GM12801 (cell line): Measurements from ENCODE around the gene ACP6.

Experiments used
- TF ChIP-seq, protein P1 (sequence below): IDR thresholded peaks from one replicate; pipeline ENCODE4 v1.5.1; 2011; ENCODE audit warnings: control low read depth; ENCODE audit not compliant: insufficient read length; ENCODE audit errors: extremely low read depth

The ACP6 gene

GRCh38 chr1:147608596-147608995 lies 61.7 kb downstream of the ACP6 start:
- TF ChIP-seq, protein P1, sequence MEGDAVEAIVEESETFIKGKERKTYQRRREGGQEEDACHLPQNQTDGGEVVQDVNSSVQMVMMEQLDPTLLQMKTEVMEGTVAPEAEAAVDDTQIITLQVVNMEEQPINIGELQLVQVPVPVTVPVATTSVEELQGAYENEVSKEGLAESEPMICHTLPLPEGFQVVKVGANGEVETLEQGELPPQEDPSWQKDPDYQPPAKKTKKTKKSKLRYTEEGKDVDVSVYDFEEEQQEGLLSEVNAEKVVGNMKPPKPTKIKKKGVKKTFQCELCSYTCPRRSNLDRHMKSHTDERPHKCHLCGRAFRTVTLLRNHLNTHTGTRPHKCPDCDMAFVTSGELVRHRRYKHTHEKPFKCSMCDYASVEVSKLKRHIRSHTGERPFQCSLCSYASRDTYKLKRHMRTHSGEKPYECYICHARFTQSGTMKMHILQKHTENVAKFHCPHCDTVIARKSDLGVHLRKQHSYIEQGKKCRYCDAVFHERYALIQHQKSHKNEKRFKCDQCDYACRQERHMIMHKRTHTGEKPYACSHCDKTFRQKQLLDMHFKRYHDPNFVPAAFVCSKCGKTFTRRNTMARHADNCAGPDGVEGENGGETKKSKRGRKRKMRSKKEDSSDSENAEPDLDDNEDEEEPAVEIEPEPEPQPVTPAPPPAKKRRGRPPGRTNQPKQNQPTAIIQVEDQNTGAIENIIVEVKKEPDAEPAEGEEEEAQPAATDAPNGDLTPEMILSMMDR, result no peak

DNA sequence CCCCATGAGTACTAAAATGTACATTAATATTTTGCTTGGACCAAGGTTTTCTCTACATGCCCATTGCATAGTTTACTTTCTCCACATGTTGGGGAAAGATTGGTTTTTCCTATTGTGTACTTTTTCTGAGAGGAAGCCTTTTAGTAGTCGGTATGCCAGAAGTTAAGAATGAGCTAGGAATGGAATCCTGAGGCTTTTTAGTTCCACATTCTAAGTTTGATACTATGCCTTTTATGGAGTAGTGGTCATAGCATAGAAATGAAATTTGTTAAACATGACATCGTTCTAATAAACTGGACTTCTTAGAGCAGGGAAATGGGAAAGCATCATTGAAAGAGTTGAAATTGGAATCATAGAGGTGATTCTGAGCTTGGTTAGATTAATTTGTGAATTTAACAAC lies 64.7 kb downstream of the ACP6 start:
- TF ChIP-seq, protein P1, result no peak

- TF ChIP-seq, protein P1, result no peak
Observed at GRCh38 chr1:147603986-147604385, 66.3 kb downstream of the ACP6 start.

DNA sequence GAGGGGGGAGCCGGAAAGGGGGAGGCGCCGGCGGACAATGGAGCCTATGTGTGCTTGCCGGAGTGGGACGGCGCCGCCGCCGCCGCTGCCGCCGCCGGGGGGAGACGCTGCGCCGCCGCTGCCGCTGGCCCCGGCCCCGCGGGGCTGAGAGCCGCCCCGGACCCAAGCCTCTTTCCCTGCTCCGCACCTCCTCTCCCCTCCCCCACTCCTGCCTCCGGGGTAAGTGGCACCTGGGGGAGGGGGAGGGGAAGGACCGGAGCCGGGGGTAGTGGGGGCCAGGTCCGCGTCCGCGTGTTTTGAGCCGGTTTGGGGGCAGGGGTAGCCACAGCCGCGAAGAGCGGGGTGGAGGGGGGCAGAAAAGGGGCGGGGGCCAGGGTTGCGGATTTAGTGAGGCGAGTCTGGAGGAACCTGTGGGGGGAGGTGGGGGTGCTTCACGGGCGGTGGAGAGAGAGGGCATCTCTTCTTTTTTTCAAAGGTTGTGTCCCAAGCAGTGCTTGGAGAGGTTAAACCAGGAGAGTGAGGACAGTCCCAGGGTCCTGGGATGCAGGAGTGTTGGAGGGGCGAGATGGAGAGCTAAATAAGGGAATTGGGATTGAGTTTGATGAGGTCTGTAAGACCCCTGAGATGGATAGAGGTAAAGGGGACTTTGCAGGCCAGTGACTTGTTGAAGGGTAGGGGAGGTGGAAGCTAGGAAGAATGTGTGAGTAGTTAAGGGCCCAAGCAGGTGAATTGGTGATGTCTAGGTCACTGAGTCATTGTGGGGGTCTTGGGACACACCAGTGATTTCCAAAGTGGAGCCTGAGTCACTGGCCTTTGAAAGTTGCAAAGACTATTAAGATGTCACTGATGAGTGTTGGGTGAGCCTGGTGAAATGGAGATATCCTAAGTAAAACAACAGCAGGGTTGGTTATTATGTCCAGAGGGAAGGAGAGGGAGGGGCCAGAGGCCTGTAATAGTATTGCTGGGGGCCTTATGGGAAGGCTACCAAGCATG lies 69.9 kb downstream of the ACP6 start:
- TF ChIP-seq, protein P1, result no peak

DNA sequence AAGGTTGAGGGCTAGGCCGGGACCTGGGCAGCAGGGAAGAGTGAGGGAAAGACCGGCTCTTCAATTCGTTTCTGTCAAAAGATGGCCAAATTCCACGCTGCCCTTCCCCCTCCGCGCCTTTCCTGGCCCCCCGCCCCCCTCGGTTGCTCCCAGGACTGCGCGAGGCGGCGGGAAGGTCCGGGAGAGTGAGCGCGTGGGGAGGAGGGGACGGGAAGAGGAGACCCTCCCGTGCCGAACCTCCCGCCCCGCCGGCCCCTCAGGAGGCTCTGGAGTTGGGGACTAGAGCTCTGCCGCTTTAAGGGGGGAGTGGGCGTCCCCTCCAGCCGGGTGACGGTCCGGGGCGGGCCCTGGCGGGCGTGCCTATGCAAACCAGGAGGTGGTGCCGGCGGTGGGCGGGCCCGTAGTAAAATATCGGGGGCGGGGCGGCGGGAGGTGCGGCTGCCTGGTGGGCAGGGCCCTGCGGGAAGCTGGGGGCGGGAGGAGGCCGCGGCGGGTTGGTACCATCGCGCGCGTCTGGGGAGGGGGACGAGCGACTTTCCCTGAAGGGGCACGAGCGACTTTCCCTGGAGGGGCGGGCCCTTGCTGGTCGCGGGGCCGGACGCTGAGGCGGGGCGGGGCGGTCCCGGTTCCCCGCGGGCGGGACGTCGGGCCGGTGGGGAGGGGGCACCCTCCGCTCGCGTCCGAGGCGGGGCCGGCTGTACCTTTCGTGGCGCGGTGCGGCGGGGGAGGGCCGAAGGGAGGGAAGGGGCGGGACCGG lies 70.8 kb downstream of the ACP6 start:
- TF ChIP-seq, protein P1, result no peak

DNA sequence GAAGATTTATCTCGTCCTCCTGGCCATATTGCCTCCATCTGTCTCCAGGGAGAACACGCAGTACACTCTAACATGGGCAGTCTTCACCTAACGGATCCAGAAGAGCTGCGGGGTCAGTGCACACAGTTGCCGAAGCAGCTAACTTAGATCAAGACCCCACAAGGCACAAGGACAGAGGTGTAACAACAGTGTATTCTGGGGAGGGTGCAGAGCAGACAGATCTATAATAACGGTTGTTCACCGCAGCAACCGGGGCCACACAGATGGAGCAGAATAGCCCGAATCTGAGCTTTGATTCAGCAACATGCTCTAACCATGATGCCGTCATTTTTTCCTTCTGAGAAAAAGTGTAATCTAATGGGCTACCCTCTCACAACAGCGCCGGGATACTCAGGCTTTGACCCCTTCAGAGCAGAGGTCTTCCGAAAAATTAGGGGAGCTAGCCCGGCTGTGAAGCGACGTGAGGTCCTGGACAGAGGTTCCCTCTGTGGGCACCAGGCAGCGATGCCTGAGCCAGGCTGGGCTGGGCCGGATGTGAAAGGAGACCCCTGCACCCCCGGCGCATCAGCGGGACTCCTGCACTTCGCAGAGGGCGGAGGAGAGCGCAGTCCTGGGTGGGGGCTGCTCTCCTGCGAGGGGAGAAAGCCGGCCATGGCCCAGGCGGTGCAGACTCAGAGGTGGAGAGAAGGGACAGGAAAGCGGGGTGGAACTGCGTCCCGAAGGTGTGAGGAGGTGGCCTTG lies 71.5 kb downstream of the ACP6 start:
- TF ChIP-seq, protein P1, result no peak

GRCh38 chr1:147597010-147597409 lies 73.3 kb downstream of the ACP6 start:
- TF ChIP-seq, protein P1, result no peak
